Measurements from ENCODE around the gene IL27RA.

DNA sequence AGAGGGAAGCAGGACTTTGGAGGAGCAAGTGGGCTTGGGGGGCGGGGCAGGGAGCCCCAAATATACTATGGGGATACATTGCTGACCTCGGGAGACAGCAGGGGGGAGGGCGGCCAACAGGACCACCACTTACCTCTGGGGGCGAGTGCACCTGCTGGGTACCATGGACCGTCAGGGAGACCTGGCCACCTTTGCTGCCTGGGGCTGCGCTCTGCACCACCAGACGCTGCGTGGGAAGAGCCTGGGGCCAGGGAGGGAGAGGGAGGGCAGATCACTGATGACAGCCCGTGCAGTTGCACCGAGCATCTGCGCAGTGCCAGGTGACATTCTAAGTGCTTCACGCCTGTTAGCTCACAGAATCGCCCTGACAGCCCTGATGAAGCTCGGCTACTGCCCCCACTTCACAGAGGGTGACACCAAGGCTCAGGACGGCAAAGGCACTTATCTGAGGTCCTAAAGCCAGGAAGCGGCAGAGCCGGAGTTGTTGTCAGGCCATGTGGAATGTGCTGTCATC is 49.5 kb upstream of the IL27RA start:
- TF ChIP-seq, protein P1, sequence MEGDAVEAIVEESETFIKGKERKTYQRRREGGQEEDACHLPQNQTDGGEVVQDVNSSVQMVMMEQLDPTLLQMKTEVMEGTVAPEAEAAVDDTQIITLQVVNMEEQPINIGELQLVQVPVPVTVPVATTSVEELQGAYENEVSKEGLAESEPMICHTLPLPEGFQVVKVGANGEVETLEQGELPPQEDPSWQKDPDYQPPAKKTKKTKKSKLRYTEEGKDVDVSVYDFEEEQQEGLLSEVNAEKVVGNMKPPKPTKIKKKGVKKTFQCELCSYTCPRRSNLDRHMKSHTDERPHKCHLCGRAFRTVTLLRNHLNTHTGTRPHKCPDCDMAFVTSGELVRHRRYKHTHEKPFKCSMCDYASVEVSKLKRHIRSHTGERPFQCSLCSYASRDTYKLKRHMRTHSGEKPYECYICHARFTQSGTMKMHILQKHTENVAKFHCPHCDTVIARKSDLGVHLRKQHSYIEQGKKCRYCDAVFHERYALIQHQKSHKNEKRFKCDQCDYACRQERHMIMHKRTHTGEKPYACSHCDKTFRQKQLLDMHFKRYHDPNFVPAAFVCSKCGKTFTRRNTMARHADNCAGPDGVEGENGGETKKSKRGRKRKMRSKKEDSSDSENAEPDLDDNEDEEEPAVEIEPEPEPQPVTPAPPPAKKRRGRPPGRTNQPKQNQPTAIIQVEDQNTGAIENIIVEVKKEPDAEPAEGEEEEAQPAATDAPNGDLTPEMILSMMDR (IDR thresholded peaks at IDR 0.05): no peak
- TF ChIP-seq POLR2A (IDR thresholded peaks at IDR 0.05): no peak

All from heart left ventricle (tissue), 13 donors.